Cardiac fibroblast (primary cell): Measurements from ENCODE around the gene KANSL3.
"Not testable (repeated sequence)": the region's sequence is repeated elsewhere in the genome, so short reads cannot be mapped to it uniquely, and the experiment has no call there.

Experiments used
- DNase-seq, 2 donors: peaks; one replicate each; pipeline versions ENCODE4 v3.0.0 to v3.0.0-alpha.2; 2010; ENCODE audit warnings: low read depth in 2 of 2
- H3K4me3 ChIP-seq, 2 donors: replicated peaks in 1 of 2; 1 replicate in 1 of 2; 2 replicates in 1 of 2; pipeline ENCODE4 v1.5.1; 2011; ENCODE audit warnings: low read depth in 2 of 2, low read length in 2 of 2, mild to moderate bottlenecking in 2 of 2, moderate library complexity in 1 of 2
- CTCF ChIP-seq: IDR thresholded peaks from one replicate; pipeline ENCODE4 v1.5.1; 2011; ENCODE audit warnings: low read depth, mild to moderate bottlenecking, low read length, inconsistent platforms

KANSL3 gene

DNA sequence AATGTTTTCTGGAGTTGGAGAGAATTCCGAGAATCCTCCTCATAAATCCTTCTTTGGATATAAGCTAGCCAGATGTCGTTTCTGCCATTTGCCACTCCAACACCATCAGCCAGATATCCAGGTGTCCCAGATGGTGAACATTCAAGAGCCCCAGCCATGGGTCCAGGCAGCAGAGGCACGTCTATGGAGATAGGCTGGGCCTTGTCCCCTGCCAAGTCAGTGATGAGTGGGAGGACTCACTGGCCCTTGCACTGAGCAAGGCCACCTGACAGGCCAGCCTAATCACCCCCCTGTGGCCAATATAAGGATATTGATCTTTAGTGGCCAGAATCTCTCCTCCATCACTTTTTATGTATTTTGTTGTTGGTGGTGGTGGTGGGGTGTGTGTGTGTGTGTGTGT, 73.5 kb downstream of the KANSL3 start:
- DNase-seq, result no peak
- no peak for TF ChIP-seq CTCF
- no peak overlapping the region for H3K4me3 ChIP-seq

DNA sequence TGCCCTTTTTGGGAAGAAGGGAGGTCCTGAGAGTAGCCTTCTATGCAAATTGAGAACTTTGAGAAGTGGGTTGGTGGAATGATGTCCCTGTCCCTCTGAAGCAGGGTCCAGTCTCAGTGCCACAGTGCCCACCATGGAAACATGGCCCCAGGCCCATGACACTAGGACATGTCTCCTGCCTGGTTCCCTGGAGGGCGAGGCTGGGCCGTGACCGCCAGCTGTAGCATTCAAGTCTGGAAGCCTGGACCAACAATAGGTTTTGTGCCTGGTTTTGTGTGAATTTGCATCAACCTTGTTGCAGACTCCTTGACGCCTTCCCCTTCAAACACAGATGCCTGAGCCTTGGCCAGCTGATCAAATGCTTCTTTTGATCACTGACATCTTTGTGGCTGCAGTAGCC, 74.1 kb downstream of the KANSL3 start:
- TF ChIP-seq CTCF, result no peak
- H3K4me3 ChIP-seq, result no peak overlapping the region
- DNase-seq, result no peak

GRCh38 chr2:96558485-96558884, 79.6 kb downstream of the KANSL3 start:
- no peak for DNase-seq
- no peak overlapping the region for H3K4me3 ChIP-seq
- TF ChIP-seq CTCF, result no peak

DNA sequence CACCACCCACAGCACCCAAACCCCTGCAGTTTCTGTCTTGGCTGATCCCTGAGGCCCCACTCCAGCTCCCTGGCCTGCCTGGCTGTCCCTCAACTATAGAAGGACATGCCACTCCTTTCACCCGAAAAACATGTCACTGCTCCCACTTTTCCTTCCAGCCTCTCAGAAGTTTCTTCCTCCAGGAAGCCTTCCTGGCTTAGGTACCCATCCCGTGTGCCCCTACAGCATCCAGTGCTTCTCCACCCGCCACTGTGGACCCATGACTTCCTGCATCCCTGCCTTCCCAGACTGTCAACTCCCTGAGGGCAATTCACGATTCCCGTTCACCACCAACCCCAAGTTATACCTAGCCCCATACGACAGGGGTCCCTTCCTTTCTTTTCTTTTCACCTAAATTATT, 80.1 kb downstream of the KANSL3 start:
- H3K4me3 ChIP-seq, result no peak overlapping the region
- TF ChIP-seq CTCF, result no peak
- DNase-seq, result no peak

DNA sequence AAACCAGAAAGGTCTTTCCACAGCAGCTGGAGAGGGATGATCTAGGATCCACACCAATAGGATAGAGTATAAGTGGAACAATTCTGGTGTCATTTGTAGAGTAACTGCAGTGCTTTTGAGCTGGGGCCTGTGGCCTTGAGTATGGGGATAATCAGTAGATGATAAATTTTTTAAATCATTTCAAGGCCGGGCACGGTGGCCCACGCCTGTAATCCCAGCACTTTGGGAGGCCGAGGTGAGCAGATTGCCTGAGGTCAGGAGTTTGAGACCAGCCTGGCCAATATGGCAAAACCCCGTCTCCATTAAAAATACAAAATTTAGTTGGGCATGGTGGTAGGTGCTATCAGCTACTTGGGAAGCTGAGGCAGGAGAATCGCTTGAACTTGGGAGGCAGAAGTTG, 80.7 kb downstream of the KANSL3 start:
- DNase-seq, H3K4me3 ChIP-seq: not testable (repeated sequence)

- peak; percentile 42 to 88 for DNase-seq
- H3K4me3 ChIP-seq, result no peak overlapping the region
- no peak for TF ChIP-seq CTCF
These were observed 81.4 kb downstream of the KANSL3 start for GRCh38 chr2:96556441-96557330.

- DNase-seq, result no peak
- H3K4me3 ChIP-seq, result no peak overlapping the region
- no peak for TF ChIP-seq CTCF
These were observed 82.9 kb downstream of the KANSL3 start for GRCh38 chr2:96555146-96555610.
